ENCODE measurements around the gene SRSF11. TPM values are rescaled to one million over a fixed set of nuclear protein-coding genes. Genes with fewer than 3 reads are reported as not detected.

Gene SRSF11
- total RNA-seq, 6 experiments from 2014 or later = 49.6 to 90.7 (median 62.8) TPM

DNA sequence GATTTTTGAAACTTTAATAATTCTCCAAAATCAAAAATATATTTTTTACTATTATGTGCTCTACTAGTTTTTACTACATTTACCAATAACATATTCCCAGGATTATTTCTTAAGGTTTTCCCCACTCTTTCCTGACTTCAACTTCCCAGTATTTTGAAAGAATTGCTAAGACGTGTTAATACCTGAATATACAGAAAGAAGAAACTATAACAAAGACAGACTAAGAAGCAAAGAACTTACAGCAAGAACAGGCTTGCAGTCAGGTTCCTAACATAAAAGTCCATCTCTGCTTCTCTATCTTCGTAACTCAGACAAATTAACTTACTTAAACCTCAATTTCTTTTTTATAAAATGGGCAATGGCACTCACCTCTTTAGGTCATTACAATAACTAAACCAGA lies 63.2 kb downstream of the SRSF11 start:
- Histone ChIP-seq H3K4me1 (no peaks in the 10 kb centered on the region), H3K27me3 (no peaks in the 10 kb centered on the region), H3K4me3 (no peak overlapping the region), H3K36me3 (no peaks in the 10 kb centered on the region), H3K27ac (no peak overlapping the region), H3K9me3 (no peaks in the 10 kb centered on the region)
- intact Hi-C loops (cut with DNase I) = no loop called here
- no peak for TF ChIP-seq POLR2A (IDR thresholded peaks at IDR 0.05)
- ATAC-seq (no peak), DNase-seq (no peak)
- WGBS (ENCODE audit: insufficient coverage, low coverage, low lambda C conversion rate, missing lambda C conversion rate) = 94% methylated on average over 2 of the region's 2 CpGs

DNA sequence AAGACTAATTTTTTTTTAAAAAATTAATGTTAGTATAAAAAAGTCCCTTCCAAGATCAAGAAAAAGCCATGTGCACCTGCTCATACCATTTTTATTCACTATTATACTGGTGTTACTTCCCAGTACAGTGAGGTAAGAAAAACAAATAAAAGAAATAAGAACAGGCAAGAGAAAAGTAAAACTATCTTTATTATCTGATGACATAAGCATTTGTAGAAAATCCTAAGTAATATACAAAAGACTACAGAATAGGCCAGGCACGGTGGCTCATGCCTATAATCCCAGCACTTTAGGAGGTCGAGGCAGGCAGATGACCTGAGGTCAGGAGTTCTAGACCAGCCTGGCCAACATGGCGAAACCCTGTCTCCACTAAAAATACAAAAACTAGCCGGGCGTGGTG lies 65.3 kb downstream of the SRSF11 start:
- ATAC-seq (no peak), DNase-seq (no peak)
- Histone ChIP-seq H3K27ac (no peak overlapping the region), H3K27me3 (no peaks in the 10 kb centered on the region), H3K9me3 (no peaks in the 10 kb centered on the region), H3K4me1 (no peaks in the 10 kb centered on the region), H3K4me3 (no peak overlapping the region), H3K36me3 (peaks cover 0 to 8% (median 0%) of the 10 kb centered on the region in 4 donors)
- no peak for TF ChIP-seq POLR2A (IDR thresholded peaks at IDR 0.05)
- TF ChIP-seq, protein P1, sequence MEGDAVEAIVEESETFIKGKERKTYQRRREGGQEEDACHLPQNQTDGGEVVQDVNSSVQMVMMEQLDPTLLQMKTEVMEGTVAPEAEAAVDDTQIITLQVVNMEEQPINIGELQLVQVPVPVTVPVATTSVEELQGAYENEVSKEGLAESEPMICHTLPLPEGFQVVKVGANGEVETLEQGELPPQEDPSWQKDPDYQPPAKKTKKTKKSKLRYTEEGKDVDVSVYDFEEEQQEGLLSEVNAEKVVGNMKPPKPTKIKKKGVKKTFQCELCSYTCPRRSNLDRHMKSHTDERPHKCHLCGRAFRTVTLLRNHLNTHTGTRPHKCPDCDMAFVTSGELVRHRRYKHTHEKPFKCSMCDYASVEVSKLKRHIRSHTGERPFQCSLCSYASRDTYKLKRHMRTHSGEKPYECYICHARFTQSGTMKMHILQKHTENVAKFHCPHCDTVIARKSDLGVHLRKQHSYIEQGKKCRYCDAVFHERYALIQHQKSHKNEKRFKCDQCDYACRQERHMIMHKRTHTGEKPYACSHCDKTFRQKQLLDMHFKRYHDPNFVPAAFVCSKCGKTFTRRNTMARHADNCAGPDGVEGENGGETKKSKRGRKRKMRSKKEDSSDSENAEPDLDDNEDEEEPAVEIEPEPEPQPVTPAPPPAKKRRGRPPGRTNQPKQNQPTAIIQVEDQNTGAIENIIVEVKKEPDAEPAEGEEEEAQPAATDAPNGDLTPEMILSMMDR (IDR thresholded peaks at IDR 0.05) = no peak
- intact Hi-C loops (cut with DNase I) = no loop called here
- WGBS (ENCODE audit: insufficient coverage, low coverage, low lambda C conversion rate, missing lambda C conversion rate) = 98% methylated on average over 3 of the region's 5 CpGs

DNA sequence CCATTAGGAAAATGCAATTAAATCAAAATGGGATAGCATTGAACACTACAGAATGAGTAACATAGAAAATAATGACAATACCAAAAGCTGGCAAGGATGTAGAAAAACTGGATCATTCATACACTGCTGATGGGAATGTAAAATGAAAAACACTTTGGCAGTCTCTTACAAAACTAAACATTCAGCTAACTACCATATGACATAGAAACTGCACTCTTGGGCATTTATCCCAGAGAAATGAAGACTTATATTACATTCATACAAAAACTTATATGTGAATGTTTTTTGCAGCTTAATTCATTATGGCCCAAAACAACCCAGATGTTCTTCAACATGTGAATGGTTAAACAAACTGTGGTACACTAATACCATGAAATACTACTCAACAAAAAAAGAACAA lies 67.0 kb downstream of the SRSF11 start:
- no peak for DNase-seq
- H3K36me3 ChIP-seq = peaks cover 0 to 17% (median under 1%) of the 10 kb centered on the region in 4 donors
- peaks cover 0 to 6% (median 0%) of the 10 kb centered on the region in 4 donors for H3K4me1 ChIP-seq
- H3K4me3 ChIP-seq = no peak overlapping the region
- no peak overlapping the region for H3K27ac ChIP-seq
- TF ChIP-seq, protein P1 (IDR thresholded peaks at IDR 0.05) = no peak
- TF ChIP-seq POLR2A (IDR thresholded peaks at IDR 0.05) = no peak
- no peaks in the 10 kb centered on the region for H3K27me3 ChIP-seq
- H3K9me3 ChIP-seq = no peaks in the 10 kb centered on the region
- intact Hi-C loops (cut with DNase I) = no loop called here
- ATAC-seq = no peak

DNA sequence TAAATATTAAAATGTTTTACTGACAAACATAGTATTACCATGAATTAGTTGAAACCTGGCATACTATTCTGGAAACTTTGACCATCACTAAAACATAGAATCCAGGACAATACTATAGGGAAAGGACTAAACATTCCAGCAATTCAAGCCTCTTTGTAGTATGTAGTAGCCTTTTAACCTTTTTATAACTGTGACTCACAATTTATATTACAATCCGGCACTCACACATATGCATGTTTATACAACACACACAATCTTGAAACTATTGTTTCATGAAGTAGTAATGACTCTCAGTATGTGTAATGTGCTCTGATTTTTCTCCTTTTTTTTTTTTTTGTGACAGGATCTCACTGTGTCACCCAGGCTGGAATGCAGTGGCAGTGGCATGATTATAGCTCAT lies 69.0 kb downstream of the SRSF11 start:
- TF ChIP-seq, protein P1 (IDR thresholded peaks at IDR 0.05) = no peak
- no peak for TF ChIP-seq POLR2A (IDR thresholded peaks at IDR 0.05)
- intact Hi-C loops (cut with DNase I) = no loop called here
- Histone ChIP-seq H3K27me3 (no peaks in the 10 kb centered on the region), H3K36me3 (peaks cover 0 to 17% (median 1%) of the 10 kb centered on the region in 4 donors), H3K27ac (no peak overlapping the region), H3K9me3 (no peaks in the 10 kb centered on the region), H3K4me3 (no peak overlapping the region), H3K4me1 (peaks cover 0 to 14% (median 5%) of the 10 kb centered on the region in 4 donors)
- ATAC-seq = no peak
- no peak for DNase-seq
- WGBS (ENCODE audit: insufficient coverage, low coverage, low lambda C conversion rate, missing lambda C conversion rate) = 100% methylated on average over 1 of the region's 1 CpG

DNA sequence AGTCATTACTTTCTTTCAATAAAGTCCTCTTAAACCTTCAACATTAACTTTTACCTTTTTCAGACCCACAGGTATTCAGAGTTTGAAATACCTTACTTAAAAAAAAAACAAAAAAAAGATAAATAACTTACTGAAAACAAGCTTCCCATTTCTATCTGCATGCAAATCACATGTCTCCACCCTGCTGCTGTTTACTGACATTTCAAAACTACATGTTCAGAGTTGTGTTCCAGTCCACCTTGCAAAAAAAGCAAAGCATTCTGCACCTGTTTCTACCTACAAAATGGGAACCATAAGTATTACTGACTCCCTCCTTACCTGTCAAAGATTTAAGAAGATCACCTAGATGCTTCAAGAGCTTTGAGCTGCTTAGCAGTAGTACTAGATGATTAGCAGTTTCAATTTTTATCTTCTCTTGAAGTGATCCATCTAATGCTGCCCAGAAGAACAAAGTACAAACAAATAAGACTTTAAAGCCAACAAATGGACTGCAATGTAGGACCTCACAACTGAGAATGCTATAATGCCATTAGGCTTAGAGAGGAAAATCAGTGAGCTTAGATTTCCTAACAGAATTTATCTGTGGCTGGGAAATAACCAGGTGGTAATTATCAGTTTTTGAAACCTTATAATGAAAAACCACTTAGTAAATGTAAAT lies 72.1 kb downstream of the SRSF11 start:
- DNase-seq = no peak
- Histone ChIP-seq H3K27me3 (no peaks in the 10 kb centered on the region), H3K36me3 (peaks cover 0 to 17% (median 1%) of the 10 kb centered on the region in 4 donors), H3K4me1 (peaks cover 0 to 14% (median 5%) of the 10 kb centered on the region in 4 donors), H3K9me3 (no peaks in the 10 kb centered on the region), H3K27ac (peak overlapping the region in 2 of 3 donors; percentile 49 to 55), H3K4me3 (no peak overlapping the region)
- intact Hi-C loops (cut with DNase I) = no loop called here
- no peak for TF ChIP-seq POLR2A (IDR thresholded peaks at IDR 0.05)
- TF ChIP-seq, protein P1 (IDR thresholded peaks at IDR 0.05) = no peak
- peak; percentile 88 to 95 (median 93) for ATAC-seq
